Osteocyte (in vitro differentiated cells): ENCODE measurements around the gene RANBP3. TPM values are rescaled to one million over a fixed set of nuclear protein-coding genes. Genes with fewer than 3 reads are reported as not detected.

Source experiments
- DNase-seq: peaks from one replicate; pipeline ENCODE4 v3.0.0; 2021; ENCODE audit warnings: mixed read lengths; ENCODE audit not compliant: unreplicated experiment; ENCODE audit errors: extremely low spot score
- H3K27ac Mint-ChIP-seq: one replicate; pipeline ENCODE4 v1.8.0; 2021; ENCODE audit warnings: mild to moderate bottlenecking, mixed read lengths; ENCODE audit not compliant: unreplicated experiment
- H3K27me3 Mint-ChIP-seq: one replicate; pipeline ENCODE4 v1.8.0; 2021; ENCODE audit warnings: mixed read lengths; ENCODE audit not compliant: unreplicated experiment
- H3K36me3 Mint-ChIP-seq: one replicate; pipeline ENCODE4 v1.8.0; 2021; ENCODE audit warnings: mixed read lengths; ENCODE audit not compliant: unreplicated experiment
- H3K4me1 Mint-ChIP-seq: one replicate; pipeline ENCODE4 v1.8.0; 2021; ENCODE audit warnings: mixed read lengths; ENCODE audit not compliant: unreplicated experiment
- H3K4me3 Mint-ChIP-seq: one replicate; pipeline ENCODE4 v1.8.0; 2021; ENCODE audit warnings: mild to moderate bottlenecking, moderate library complexity, mixed read lengths; ENCODE audit not compliant: unreplicated experiment
- H3K9me3 Mint-ChIP-seq: one replicate; pipeline ENCODE4 v1.8.0; 2021; ENCODE audit warnings: mixed read lengths; ENCODE audit not compliant: unreplicated experiment
- total RNA-seq: library from RNA; stranded (reverse); gene quantifications from 2 replicates; pipeline ENCODE4 v1.2.1, GENCODE V29; 2021
- TF ChIP-seq, protein P1 (sequence below): fragments of 200-600 bp; sonication (generic); IDR thresholded peaks from 2 replicates; pipeline ENCODE4 v1.5.0; 2021; ENCODE audit warnings: antibody characterized with exemption, mild to moderate bottlenecking, moderate library complexity

Gene RANBP3
- total RNA-seq, 1 donor from 2014 or later = 74.9 TPM

DNA sequence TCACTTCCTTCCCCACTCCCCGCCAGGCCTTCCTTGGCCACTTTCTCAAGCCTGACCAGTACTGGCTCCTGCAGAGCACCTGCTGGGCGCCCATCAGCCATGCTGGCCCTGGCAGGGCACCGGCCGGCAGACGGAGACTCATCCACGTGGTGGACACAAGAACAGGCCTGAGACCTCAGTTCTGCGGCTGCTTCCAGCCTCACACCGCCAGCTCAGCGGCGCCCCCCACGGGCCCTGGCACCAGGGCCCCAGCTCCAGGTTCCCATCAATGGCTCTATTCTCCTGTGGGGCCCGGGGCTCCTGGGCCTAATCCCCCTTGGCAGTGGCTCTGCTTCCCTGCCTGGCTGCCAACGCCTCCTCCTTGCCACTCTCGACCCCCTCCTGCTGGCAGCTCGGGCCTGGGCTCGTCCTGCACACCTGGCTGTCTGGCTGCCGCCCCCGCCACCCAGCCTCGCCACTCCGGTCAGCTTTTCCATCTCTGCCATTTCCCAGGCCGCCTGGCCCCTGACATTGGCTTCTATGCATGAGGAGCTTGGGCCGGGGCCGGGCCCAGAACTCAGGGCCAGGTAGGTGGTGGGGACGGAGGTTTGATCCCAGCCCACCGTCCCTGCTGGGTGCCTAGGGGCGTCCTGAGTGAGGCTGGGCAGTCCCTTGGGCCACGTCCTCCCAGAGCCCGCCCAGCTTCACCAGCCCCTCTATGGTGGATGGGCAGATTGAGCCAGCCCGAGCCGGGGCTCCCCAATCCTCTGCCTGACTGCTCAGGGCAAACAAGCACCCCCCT lies 80.6 kb downstream of the RANBP3 start:
- Mint-ChIP-seq H3K27me3 (no peaks in the 10 kb centered on the region), H3K27ac (no peak overlapping the region), H3K9me3 (no peaks in the 10 kb centered on the region), H3K4me1 (peaks cover 7% of the 10 kb centered on the region), H3K36me3 (peaks cover 10% of the 10 kb centered on the region), H3K4me3 (no peak overlapping the region)
- DNase-seq = no peak
- TF ChIP-seq, protein P1, sequence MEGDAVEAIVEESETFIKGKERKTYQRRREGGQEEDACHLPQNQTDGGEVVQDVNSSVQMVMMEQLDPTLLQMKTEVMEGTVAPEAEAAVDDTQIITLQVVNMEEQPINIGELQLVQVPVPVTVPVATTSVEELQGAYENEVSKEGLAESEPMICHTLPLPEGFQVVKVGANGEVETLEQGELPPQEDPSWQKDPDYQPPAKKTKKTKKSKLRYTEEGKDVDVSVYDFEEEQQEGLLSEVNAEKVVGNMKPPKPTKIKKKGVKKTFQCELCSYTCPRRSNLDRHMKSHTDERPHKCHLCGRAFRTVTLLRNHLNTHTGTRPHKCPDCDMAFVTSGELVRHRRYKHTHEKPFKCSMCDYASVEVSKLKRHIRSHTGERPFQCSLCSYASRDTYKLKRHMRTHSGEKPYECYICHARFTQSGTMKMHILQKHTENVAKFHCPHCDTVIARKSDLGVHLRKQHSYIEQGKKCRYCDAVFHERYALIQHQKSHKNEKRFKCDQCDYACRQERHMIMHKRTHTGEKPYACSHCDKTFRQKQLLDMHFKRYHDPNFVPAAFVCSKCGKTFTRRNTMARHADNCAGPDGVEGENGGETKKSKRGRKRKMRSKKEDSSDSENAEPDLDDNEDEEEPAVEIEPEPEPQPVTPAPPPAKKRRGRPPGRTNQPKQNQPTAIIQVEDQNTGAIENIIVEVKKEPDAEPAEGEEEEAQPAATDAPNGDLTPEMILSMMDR = no peak

DNA sequence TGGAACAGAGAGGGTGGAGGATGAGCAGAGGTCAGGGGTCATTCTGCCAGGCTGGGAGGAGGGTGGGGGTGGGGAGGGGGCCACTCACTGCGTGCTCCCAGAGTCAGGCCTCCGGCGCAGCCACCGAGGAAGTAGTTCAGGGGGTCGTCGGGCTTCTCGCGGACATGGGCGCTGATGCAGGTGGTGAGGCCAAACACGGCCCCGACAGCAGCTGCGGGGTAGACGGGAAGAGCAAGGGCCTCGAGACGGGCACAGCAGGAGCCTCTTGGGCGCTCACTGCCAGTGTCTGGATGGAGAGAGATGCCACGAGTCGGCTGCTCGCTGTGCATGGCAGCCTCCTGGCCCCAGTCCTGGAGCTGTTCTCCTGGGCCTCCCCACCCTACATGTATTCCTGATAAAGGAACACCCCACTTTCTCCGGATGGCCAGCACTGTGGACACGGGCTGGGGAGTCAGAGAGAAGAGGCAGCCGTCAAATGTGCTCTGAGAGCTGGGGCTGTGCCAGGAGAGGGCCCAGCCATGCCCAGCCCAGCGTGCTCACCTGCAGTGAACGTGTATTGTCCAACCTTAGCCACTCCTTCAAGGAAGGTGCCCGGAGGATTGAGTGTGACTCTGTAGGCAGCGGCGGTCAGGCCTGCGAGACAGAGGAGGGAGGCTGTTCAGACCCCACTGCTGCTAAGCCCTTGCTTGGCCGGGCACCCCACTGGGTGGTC lies 81.4 kb downstream of the RANBP3 start:
- Mint-ChIP-seq H3K4me3 (no peak overlapping the region), H3K4me1 (peaks cover 6% of the 10 kb centered on the region), H3K9me3 (no peaks in the 10 kb centered on the region), H3K36me3 (peaks cover 10% of the 10 kb centered on the region), H3K27ac (no peak overlapping the region), H3K27me3 (no peaks in the 10 kb centered on the region)
- no peak for DNase-seq
- TF ChIP-seq, protein P1 = no peak

DNA sequence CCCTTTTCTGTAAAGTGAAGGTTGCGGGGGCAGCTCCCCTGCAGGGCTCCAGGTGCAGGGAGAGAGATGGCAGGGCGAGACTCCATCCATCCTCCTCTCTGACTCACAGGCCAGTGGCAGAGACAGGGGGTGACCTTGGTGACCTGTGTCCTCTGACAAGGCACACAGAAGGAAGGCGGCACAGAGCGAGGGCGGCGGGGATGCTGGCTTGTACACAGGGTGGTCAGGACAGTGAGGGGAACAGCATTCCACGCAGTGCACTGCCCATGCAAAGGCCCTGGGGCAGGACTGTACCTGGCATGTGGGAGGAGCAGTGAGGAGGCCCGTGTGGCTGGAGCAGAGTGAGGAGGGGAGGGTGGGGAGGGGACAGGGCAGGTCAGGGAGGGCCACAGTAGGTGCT lies 82.0 kb downstream of the RANBP3 start:
- no peak overlapping the region for H3K4me3 Mint-ChIP-seq
- H3K27ac Mint-ChIP-seq = no peak overlapping the region
- DNase-seq = no peak
- H3K4me1 Mint-ChIP-seq = peaks cover under 1% of the 10 kb centered on the region
- H3K36me3 Mint-ChIP-seq = peaks cover 5% of the 10 kb centered on the region
- no peaks in the 10 kb centered on the region for H3K9me3 Mint-ChIP-seq
- no peaks in the 10 kb centered on the region for H3K27me3 Mint-ChIP-seq
- TF ChIP-seq, protein P1 = no peak

DNA sequence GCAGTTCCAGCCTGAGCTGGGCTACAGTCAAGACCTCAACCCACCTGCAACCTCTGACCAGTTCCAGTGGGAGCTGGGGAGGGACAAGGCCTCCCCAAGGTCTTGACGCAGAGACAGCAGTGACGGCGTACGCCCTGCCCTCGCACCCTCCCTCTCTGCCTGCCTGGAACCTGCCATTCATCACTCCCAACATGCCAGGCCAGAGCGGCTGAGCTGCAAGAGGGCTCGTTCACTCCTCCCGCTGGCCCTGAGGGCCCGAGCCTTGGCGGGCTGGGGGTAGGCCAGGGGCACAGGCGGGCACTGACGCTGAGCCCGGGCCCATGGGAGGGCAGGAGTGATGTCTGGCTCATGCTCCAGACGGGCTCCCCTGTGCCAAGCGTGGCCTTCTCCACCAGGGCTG lies 82.5 kb downstream of the RANBP3 start:
- Mint-ChIP-seq H3K27ac (no peak overlapping the region), H3K27me3 (no peaks in the 10 kb centered on the region), H3K36me3 (peaks cover 5% of the 10 kb centered on the region)

More for the DNA sequence above, 82.5 kb downstream of the RANBP3 start:
- no peak overlapping the region for H3K4me3 Mint-ChIP-seq
- DNase-seq = no peak
- no peaks in the 10 kb centered on the region for H3K9me3 Mint-ChIP-seq
- H3K4me1 Mint-ChIP-seq = no peaks in the 10 kb centered on the region
- TF ChIP-seq, protein P1 = no peak
